ENCODE results near the gene TSPEAR.

TSPEAR gene

DNA sequence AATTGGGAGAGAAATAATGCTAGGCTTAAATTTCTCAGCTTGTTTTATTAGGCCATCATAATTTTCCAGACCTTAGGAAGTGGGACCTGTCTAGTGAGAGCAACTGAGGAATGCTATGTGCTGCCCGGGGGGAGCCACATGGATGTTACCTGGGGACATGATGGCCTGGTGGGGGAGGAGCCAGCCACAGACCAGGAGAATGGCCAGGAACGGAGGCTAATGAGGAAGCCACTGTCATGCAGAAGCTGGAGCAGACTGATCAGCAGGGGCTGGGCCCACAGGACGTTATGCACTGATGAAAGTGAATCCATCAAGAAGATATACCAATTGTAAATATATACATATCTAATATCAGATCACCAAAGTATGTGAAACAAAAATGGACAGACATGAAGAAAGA, 166.8 kb downstream of the TSPEAR start:
- Histone ChIP-seq H3K36me3 (ENCODE audit: low read length) (0 out of 2 replicates have a peak, but pooled peaks cover 4% of the 10 kb centered on the region), H3F3A (ENCODE audit: insufficient read depth) (no peaks in the 10 kb centered on the region), H3K27ac (ENCODE audit: low read depth, low read length) (no peak overlapping the region), H3K4me3 (ENCODE audit: insufficient read depth, low read length, poor library complexity, severe bottlenecking) (no peak overlapping the region), H4K20me1 (ENCODE audit: low read depth, low read length) (no peaks in the 10 kb centered on the region), H3K9ac (ENCODE audit: low read length) (no peak overlapping the region), H3K79me2 (ENCODE audit: insufficient read depth, low read length) (no peaks in the 10 kb centered on the region), H2AFZ (ENCODE audit: low read depth, low read length, severe bottlenecking) (no peak overlapping the region), H3K9me2 (replicated peaks; ENCODE audit: insufficient read depth, low read length) (no peaks in the 10 kb centered on the region), H3K27me3 (ENCODE audit: low read length) (no peaks in the 10 kb centered on the region), H3K4me2 (ENCODE audit: low read depth, low read length, poor library complexity, severe bottlenecking) (no peak overlapping the region), H3K9me3 (ENCODE audit: insufficient read depth, low read length) (0 out of 2 replicates have a peak, but pooled peaks cover 12% of the 10 kb centered on the region)
- TF ChIP-seq EZH2phosphoT487 (conservative IDR thresholded peaks at IDR 0.05; ENCODE audit: low read length) = no peak
- TF ChIP-seq, protein P1, sequence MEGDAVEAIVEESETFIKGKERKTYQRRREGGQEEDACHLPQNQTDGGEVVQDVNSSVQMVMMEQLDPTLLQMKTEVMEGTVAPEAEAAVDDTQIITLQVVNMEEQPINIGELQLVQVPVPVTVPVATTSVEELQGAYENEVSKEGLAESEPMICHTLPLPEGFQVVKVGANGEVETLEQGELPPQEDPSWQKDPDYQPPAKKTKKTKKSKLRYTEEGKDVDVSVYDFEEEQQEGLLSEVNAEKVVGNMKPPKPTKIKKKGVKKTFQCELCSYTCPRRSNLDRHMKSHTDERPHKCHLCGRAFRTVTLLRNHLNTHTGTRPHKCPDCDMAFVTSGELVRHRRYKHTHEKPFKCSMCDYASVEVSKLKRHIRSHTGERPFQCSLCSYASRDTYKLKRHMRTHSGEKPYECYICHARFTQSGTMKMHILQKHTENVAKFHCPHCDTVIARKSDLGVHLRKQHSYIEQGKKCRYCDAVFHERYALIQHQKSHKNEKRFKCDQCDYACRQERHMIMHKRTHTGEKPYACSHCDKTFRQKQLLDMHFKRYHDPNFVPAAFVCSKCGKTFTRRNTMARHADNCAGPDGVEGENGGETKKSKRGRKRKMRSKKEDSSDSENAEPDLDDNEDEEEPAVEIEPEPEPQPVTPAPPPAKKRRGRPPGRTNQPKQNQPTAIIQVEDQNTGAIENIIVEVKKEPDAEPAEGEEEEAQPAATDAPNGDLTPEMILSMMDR (IDR thresholded peaks at IDR 0.05; ENCODE audit: insufficient read depth, low read length, poor library complexity, severe bottlenecking) = no peak

DNA sequence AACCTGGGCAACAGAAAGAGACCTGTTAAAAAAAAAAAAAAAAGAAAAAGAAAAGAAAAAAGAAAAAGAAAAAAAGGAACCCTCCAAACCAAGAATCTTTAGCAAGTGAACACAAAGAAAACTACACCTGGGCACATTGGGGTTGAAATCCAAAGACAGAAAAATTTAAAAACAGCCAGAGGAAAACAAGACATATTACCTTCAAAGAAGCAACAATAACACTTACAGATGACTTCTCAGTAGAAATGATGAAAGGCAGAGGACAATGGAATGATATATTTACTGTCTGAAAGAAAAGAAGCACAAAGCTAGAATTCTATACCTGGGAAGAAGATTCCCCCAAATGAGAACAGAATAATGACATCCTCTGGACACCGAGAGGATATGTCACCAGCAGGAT, 168.7 kb downstream of the TSPEAR start:
- no peak overlapping the region for H2AFZ ChIP-seq (ENCODE audit: low read depth, low read length, severe bottlenecking)
- H4K20me1 ChIP-seq (ENCODE audit: low read depth, low read length) = no peaks in the 10 kb centered on the region
- TF ChIP-seq, protein P1 (IDR thresholded peaks at IDR 0.05; ENCODE audit: insufficient read depth, low read length, poor library complexity, severe bottlenecking) = no peak
- TF ChIP-seq EZH2phosphoT487 (conservative IDR thresholded peaks at IDR 0.05; ENCODE audit: low read length) = no peak
- 0 out of 2 replicates have a peak, but pooled peaks cover 12% of the 10 kb centered on the region for H3K9me3 ChIP-seq (ENCODE audit: insufficient read depth, low read length)
- H3K27ac ChIP-seq (ENCODE audit: low read depth, low read length) = no peak overlapping the region
- no peak overlapping the region for H3K4me2 ChIP-seq (ENCODE audit: low read depth, low read length, poor library complexity, severe bottlenecking)
- no peaks in the 10 kb centered on the region for H3K9me2 ChIP-seq (replicated peaks; ENCODE audit: insufficient read depth, low read length)
- H3K27me3 ChIP-seq (ENCODE audit: low read length) = no peaks in the 10 kb centered on the region
- H3K9ac ChIP-seq (ENCODE audit: low read length) = no peak overlapping the region
- H3K36me3 ChIP-seq (ENCODE audit: low read length) = 0 out of 2 replicates have a peak, but pooled peaks cover 4% of the 10 kb centered on the region
- no peaks in the 10 kb centered on the region for H3F3A ChIP-seq (ENCODE audit: insufficient read depth)
- no peaks in the 10 kb centered on the region for H3K79me2 ChIP-seq (ENCODE audit: insufficient read depth, low read length)
- H3K4me3 ChIP-seq (ENCODE audit: insufficient read depth, low read length, poor library complexity, severe bottlenecking) = no peak overlapping the region

DNA sequence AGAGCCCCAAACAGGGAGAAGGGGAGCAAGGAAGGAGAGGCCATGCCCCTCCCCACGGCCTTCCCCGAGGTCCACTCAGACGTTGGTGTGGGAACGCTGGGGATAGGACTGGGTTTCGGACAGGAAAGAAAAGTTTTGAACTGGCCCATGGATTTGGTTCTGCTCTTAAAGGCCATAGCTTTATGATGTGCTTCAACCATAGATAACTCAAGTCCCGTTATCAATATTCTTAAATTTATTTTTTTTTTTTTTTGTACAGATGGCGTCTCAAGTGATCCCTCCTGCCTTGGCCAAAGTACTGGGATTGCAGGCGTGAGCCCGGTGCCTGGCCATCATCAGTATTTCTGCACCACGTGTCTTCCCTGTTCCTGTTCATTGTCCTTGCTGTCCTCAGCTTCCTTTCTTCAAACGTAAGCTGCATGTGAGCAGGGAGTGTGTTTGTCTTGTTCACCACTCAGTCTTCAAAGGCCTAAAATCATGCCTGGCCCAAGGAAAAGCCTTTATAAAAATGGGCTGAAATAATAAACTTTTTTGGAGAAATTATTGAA, 170.6 kb downstream of the TSPEAR start:
- Histone ChIP-seq H3K36me3 (ENCODE audit: low read length) (no peaks in the 10 kb centered on the region), H3K27ac (ENCODE audit: low read depth, low read length) (no peak overlapping the region), H3F3A (ENCODE audit: insufficient read depth) (no peaks in the 10 kb centered on the region), H2AFZ (ENCODE audit: low read depth, low read length, severe bottlenecking) (no peak overlapping the region), H3K4me2 (ENCODE audit: low read depth, low read length, poor library complexity, severe bottlenecking) (no peak overlapping the region), H3K9ac (ENCODE audit: low read length) (no peak overlapping the region), H3K9me3 (ENCODE audit: insufficient read depth, low read length) (0 out of 2 replicates have a peak, but pooled peaks cover 9% of the 10 kb centered on the region), H3K9me2 (replicated peaks; ENCODE audit: insufficient read depth, low read length) (no peaks in the 10 kb centered on the region), H4K20me1 (ENCODE audit: low read depth, low read length) (no peaks in the 10 kb centered on the region), H3K79me2 (ENCODE audit: insufficient read depth, low read length) (no peaks in the 10 kb centered on the region), H3K4me3 (ENCODE audit: insufficient read depth, low read length, poor library complexity, severe bottlenecking) (no peak overlapping the region), H3K27me3 (ENCODE audit: low read length) (no peaks in the 10 kb centered on the region)
- TF ChIP-seq EZH2phosphoT487 (conservative IDR thresholded peaks at IDR 0.05; ENCODE audit: low read length) = no peak
- TF ChIP-seq, protein P1 (IDR thresholded peaks at IDR 0.05; ENCODE audit: insufficient read depth, low read length, poor library complexity, severe bottlenecking) = no peak

Data from SU-DHL-6 (cell line).